T-helper 17 cell (primary cell): ENCODE results near the gene FZR1. TPM values are rescaled to one million over a fixed set of nuclear protein-coding genes. Genes with fewer than 3 reads are reported as not detected.
A peak's percentile ranks its signal among the peaks of the same experiment; 100 is the strongest.

Experiments
- ATAC-seq: fragments of 150-1000 bp; cut with Tn5 transposase; 2 replicates; pipeline ENCODE4 v1.10.0; 2021; ENCODE audit warnings: mild to moderate bottlenecking, moderate library complexity
- DNase-seq, 3 donors: peaks; one replicate each; pipeline versions ENCODE4 v3.0.0 to v3.0.0-alpha.2; 2020 to 2021
- H3K9me3 ChIP-seq: one replicate; pipeline ENCODE4 v1.7.0; 2013; ENCODE audit warnings: low read length, mild to moderate bottlenecking; ENCODE audit not compliant: control insufficient read depth, poor library complexity, severe bottlenecking
- H3K27ac Mint-ChIP-seq: one replicate; pipeline ENCODE4 v1.8.0; 2022; ENCODE audit warnings: mild to moderate bottlenecking, moderate library complexity, mixed read lengths
- H3K27me3 Mint-ChIP-seq: one replicate; pipeline ENCODE4 v1.8.0; 2022; ENCODE audit warnings: mixed read lengths
- H3K36me3 Mint-ChIP-seq: one replicate; pipeline ENCODE4 v1.8.0; 2022; ENCODE audit warnings: low read depth, mixed read lengths
- H3K4me1 Mint-ChIP-seq: one replicate; pipeline ENCODE4 v1.8.0; 2022; ENCODE audit warnings: mild to moderate bottlenecking, mixed read lengths
- H3K4me3 Mint-ChIP-seq: one replicate; pipeline ENCODE4 v1.8.0; 2022; ENCODE audit warnings: mild to moderate bottlenecking, moderate library complexity, mixed read lengths
- total RNA-seq, 4 donors: library from RNA in 2 of 4; stranded (reverse) in 2 of 4; gene quantifications; one replicate each; pipeline ENCODE4 v1.2.3 and lab custom pipeline; 2022 to 2026

Gene FZR1
- total RNA-seq, 2 donors from 2014 or later, result 95.0 to 96.6 TPM

DNA sequence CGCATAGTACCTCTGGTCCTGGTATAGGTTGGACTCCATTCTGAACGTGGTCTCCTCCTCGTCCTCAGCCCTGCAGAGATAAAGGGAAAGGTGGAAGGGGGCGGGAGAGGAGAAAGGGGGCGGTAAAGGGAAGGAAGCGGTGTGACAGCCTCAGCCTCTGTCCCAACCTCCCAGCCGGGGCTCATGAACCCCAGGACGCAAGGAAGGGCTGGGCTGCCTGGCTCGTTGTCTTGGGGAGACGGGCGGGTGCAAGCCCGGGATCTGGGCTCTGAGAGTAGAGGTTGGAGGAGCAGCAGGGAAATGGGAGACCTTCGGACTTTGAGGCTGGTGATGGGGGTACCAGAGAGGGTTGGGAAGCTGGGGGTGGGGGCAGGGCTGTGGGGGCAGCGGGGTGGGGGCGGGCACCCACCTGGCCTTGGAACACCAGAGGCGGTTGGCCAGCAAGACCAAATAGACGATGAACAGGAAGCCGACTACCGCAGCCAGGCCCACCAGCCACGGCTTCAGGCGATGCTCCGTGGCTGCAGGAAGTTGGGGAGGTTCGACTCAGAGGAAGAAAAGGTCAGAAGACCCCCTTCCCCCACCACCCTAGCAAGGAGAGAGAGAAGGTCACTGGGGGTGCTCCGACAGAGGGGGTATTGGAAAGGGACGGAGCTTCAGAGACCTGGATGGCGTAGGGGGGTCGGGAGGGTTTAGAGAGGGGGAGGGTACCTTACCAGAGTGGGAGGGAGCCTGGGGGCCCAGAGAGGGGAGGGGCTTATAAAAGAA is 27.5 kb upstream of the FZR1 start:
- H3K9me3 ChIP-seq, result no peaks in the 10 kb centered on the region
- H3K36me3 Mint-ChIP-seq, result no peaks in the 10 kb centered on the region
- ATAC-seq (peak; percentile 10), DNase-seq (no peak)
- H3K27me3 Mint-ChIP-seq, result no peaks in the 10 kb centered on the region
- H3K27ac Mint-ChIP-seq, result no peak overlapping the region
- peaks cover 7% of the 10 kb centered on the region for H3K4me1 Mint-ChIP-seq
- H3K4me3 Mint-ChIP-seq, result peak overlapping the region; percentile 77

DNA sequence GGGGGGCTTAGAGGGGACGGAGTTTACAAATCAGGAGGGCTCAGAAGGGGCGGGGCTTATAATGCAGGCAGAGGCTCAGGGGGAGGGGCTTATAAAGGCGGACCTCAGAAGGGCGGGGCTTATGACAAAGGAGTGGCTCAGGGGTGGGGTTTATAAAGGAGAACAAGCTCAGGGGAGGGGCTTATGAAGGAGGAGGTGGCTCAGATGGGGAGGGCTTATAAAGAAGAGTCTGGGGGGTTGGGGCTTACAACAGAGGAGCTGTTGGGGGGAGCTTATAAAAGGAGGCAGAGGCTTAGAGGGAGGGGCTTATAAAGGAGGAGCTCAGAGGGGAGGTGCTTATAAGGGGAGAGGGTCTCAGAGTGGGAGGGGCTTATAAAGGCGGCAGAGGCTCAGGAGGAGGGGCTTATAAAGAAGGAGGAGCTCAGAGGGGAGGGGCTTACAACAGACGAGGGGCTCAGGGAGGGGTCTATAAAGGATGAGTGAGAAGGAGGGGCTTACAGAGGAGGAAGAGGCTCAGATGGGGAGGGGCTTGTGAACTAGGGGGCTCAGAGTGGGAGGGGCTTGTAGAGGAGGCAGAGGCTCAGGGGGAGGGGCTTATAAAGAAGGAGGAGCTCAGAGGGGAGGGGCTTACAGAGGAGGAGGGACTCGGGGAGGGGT is 26.8 kb upstream of the FZR1 start:
- H3K27me3 Mint-ChIP-seq, result no peaks in the 10 kb centered on the region
- peaks cover 7% of the 10 kb centered on the region for H3K4me1 Mint-ChIP-seq
- ATAC-seq (peak; percentile 76), DNase-seq (peak in 1 of 3 donors; percentile 30)
- peak overlapping the region; percentile 77 for H3K4me3 Mint-ChIP-seq
- no peaks in the 10 kb centered on the region for H3K9me3 ChIP-seq
- H3K36me3 Mint-ChIP-seq, result no peaks in the 10 kb centered on the region
- H3K27ac Mint-ChIP-seq, result no peak overlapping the region

DNA sequence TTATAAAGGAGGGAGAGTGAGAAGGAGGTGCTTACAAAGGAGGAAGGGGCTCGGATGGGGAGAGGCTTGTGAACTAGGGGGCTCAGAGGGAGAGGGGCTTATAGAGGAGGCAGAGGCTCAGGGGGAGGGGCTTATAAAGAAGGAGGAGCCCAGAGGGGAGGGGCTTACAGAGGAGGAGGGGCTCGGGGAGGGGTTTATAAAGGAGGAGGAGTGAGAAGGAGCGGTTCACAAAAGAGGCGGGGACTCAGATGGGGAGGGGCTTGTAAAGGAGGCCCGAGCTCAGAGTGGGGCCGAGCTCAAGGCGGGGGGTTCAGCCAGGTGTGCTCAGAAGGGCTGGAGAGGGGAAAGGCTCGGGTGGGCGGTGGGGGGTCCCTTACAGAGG is 26.3 kb upstream of the FZR1 start:
- no peak overlapping the region for H3K4me3 Mint-ChIP-seq
- DNase-seq, result peak in 1 of 3 donors; percentile 27
- H3K27me3 Mint-ChIP-seq, result no peaks in the 10 kb centered on the region
- H3K4me1 Mint-ChIP-seq, result peaks cover 9% of the 10 kb centered on the region
- peak; percentile 59 for ATAC-seq
- H3K36me3 Mint-ChIP-seq, result no peaks in the 10 kb centered on the region
- H3K9me3 ChIP-seq, result no peaks in the 10 kb centered on the region
- no peak overlapping the region for H3K27ac Mint-ChIP-seq

DNA sequence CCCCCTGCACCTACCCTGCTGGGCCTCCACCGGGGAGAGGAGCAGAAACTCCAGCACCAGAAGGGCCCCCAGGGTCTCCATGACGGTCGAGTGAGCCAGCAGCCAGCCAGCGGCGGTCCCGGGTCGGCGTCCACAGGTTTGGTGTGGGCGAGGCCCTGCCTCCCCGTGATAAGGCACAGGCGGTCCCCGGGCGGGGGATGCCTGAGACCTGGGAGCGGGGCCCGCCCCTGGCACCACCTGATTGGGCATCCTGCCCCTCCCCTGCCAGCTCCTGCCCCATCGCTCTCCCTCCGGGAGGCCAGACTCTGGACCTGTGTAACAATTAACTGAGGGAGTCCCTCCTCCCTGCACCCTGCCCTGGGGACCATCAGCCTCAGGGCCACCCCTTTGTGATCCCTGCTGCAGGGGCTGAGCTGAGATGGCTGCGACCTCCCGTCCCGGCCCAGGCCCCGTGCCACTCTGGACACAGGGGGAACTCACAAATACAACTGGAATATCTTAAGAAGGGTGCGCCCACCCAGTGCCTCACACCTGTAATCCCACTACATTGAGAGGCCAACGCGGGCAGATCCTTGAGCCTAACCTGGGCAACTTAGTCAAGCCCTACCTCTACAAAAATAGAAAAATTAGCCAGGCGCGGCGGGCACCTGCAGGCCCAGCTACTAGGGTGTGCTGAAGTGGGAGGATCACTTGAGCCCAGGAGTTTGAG is 25.6 kb upstream of the FZR1 start, which contains the start of gene SMIM24:
SMIM24 (minus strand) TSS at position 143 of the 709 bp plus-strand sequence; CDS start at position 81, 62 bp downstream.
- ATAC-seq (no peak), DNase-seq (no peak)
- Mint-ChIP-seq H3K36me3 (no peaks in the 10 kb centered on the region), H3K27ac (peak within 1 kb of the TSS; percentile 8), H3K4me3 (no peak within 1 kb of the TSS), H3K4me1 (peaks cover 12% of the 10 kb centered on the region), H3K27me3 (no peaks in the 10 kb centered on the region)
- H3K9me3 ChIP-seq, result no peaks in the 10 kb centered on the region

DNA sequence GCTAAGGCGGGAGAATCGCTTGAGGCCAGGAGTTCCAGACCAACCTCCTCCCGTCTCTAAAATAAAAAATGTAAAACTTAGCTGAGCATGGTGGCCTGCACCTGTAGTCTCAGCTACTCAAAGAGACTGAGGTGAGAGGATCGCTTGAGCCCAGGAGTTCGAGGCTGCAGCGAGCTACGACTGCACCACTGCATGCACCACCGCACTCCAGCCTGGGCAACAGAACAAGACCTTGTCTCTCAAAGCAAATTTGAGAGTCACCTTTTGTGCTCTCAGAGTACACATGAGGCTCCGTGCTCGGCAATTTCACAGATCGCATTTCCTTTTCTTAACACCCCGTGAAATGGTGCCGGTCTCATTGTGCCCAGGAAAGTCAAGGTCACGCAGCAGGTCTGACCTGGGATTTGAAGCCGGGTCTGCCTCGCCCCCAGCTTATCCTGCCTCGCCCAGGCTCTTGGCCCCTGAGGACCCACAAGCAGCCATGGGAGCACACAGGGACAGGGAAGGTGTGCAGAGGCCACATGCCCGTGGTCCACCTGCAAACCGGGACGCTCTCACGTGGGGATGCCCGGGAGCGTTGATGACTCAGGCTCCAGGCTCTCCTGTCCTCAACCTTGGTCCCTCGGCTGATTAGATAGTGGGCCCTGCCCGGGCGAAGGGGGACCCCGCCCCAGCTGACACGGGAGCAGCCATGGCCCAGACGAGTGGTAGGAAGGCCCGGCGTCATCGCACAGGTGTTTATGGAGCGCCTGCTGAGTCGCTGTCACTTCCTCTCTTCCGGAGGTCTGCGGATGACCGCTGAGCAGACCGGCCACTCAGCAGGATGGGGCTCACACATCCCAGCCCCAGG is 24.6 kb upstream of the FZR1 start:
- no peak for DNase-seq
- Mint-ChIP-seq H3K36me3 (no peaks in the 10 kb centered on the region), H3K27me3 (no peaks in the 10 kb centered on the region)

DNA sequence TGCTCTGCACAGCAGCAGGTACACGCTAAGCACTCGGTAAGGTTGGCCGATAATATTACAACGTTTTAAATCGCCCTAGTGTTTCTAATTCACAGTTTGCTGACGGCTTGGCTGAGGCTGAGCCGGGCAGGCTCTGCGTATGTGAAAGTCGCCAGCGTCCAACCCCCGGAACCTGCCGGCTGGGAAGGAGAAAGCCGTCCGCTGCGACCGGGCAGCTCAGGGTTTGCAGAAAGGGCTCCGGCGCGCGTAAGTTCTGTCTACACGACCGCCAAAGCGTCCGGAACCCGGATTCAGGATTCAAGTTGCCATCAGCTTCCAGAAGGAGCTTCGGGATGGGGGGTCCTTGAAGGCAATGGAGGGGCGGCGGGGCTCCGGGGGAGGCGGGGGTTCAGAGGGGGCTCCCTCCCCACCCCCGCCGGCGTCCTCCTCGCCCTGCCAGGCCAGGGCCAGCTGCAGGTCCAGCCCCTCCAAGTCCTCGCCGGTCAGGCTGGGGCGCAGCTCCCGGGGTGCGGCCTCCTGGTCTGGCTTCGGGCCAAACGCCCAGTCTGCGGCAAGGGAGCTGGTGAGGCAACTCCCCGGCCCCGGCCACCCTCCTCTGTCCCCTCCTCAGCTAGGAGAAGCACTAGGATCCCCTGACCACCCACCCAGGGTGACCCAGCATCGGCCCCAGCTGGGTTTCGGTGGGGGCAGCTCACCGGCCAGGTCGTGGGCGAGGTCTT is 23.4 kb upstream of the FZR1 start:
- no peaks in the 10 kb centered on the region for H3K9me3 ChIP-seq
- peaks cover 12% of the 10 kb centered on the region for H3K4me1 Mint-ChIP-seq
- ATAC-seq, result no peak
- no peaks in the 10 kb centered on the region for H3K27me3 Mint-ChIP-seq
- no peak for DNase-seq
- no peak overlapping the region for H3K27ac Mint-ChIP-seq
- H3K36me3 Mint-ChIP-seq, result no peaks in the 10 kb centered on the region
- no peak overlapping the region for H3K4me3 Mint-ChIP-seq

More for the DNA sequence above, 24.6 kb upstream of the FZR1 start:
- no peak for ATAC-seq
- H3K4me1 Mint-ChIP-seq, result peaks cover 12% of the 10 kb centered on the region
- H3K27ac Mint-ChIP-seq, result peak overlapping the region; percentile 8
- no peak overlapping the region for H3K4me3 Mint-ChIP-seq
- H3K9me3 ChIP-seq, result no peaks in the 10 kb centered on the region

DNA sequence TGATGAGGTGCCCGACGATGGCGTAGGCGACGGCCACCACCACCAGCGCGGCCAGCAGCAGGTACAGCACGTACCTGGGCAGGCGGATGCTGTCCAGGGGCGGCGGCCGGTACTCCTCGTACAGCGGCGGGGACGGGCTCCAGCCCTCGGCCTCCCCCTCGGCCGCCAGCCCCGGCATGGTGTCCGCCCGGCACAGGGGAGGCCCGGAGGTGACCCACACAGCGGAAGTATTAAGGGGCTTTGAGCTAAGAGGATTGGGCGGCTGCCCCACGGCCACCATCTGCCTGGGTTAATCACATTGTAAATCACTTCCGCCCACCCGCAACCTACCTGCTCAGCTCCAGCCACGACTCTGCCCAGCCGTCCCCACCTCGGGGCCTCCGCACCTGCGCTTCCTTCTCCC is 22.9 kb upstream of the FZR1 start, which contains the start of gene SMIM44:
SMIM44 (minus strand) TSS at position 216 of the 403 bp plus-strand sequence; CDS start at position 178, 38 bp downstream.
- H3K9me3 ChIP-seq, result no peaks in the 10 kb centered on the region
- Mint-ChIP-seq H3K27ac (no peak within 1 kb of the TSS), H3K36me3 (no peaks in the 10 kb centered on the region), H3K4me1 (peaks cover 12% of the 10 kb centered on the region), H3K4me3 (no peak within 1 kb of the TSS), H3K27me3 (no peaks in the 10 kb centered on the region)
- DNase-seq, result no peak
- no peak for ATAC-seq

DNA sequence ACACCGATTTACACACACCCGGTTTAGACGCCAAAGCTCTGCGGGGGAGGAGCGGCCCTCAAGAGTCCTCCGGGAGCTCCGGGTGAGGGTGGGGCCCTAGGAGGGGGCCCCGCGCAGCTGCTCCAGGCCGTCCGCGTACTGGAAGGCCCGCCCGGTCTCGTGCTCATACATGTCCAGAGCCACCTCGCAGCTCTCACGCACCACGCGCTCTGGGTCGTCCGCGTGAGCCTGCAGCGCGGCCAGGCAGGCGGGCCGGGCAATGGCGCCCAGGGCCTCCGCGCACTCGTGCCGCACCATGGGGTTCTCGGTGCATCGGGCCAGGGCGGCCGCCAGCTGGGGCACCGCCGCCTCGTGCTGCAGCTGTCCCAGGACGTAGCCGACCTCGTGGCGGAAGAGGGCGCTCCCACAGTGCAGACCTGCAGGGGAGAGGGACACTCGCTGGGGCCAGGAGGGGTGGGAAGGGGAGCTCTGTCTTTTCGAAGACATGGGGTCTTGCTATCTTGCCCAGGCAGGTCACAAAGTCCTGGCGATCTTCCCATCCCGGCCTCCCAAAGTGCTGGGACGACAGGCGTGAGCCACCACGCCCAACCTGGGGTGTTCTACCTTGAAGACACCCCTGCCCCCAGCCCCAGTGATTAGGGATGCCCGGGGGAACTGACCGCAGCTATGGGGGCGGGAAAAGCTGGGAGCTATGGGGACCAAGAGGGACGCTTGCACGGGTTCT is 14.6 kb upstream of the FZR1 start:
- H3K36me3 Mint-ChIP-seq, result no peaks in the 10 kb centered on the region
- no peak overlapping the region for H3K4me3 Mint-ChIP-seq
- no peak for ATAC-seq
- H3K27ac Mint-ChIP-seq, result no peak overlapping the region
- no peaks in the 10 kb centered on the region for H3K9me3 ChIP-seq
- no peaks in the 10 kb centered on the region for H3K27me3 Mint-ChIP-seq
- peaks cover 6% of the 10 kb centered on the region for H3K4me1 Mint-ChIP-seq
- no peak for DNase-seq

DNA sequence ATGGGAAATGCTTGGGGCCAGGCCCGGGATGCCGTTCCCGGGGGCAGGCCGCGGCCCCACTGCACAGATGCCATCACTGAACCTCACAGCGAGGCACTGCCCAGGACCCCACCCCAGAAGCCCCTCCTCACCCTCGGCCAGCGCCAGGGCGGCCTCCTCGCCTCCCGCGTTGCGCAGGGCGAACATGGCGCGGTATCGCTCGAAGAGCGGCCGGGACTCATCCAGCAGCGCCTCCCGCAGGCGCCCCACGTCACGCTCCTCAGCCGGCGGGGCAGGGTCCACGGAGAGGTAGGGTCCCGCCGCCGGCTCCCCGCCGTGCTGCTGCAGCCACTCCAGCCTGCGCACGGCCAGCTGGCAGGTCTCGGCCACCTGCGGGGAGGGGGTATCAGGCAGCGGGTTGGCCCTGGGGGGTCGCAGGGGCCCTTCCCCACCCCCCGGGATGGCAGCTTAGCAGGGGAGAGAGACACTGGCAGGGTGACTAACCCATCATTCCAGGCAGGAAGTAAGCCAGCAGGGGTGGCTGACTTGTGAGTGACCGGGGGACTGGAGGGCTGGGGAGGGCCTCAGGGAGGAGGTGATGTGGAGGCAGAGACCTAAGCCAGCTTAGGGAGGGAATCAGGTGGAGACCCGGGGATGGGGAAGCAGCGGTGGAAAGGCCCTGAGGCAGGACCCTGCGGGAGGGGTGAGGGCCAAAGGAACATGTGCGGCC is 13.8 kb upstream of the FZR1 start:
- DNase-seq, result no peak
- peaks cover 11% of the 10 kb centered on the region for H3K4me1 Mint-ChIP-seq
- no peaks in the 10 kb centered on the region for H3K36me3 Mint-ChIP-seq
- no peaks in the 10 kb centered on the region for H3K9me3 ChIP-seq
- no peak overlapping the region for H3K4me3 Mint-ChIP-seq
- no peaks in the 10 kb centered on the region for H3K27me3 Mint-ChIP-seq
- H3K27ac Mint-ChIP-seq, result no peak overlapping the region
- ATAC-seq, result no peak

DNA sequence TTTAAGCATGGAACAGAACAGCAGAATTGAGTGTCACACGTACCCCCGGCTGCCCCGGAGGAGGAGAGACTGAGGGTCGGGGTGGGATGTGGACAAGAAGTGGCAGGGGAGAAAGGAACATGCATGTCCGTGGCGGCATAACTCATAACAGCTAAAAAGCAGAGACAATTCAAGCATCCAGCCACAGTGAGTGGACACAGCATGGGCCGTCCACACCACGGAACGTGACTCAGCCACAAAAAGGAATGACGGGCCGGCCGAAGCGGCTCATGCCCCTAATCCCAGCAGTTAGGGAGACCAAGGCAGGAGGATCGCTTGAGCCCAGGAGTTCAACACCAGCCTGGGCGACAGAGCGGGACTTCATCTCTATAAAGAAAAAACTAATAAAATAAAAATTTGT is 13.2 kb upstream of the FZR1 start:
- no peak for DNase-seq
- no peaks in the 10 kb centered on the region for H3K27me3 Mint-ChIP-seq
- H3K9me3 ChIP-seq, result no peaks in the 10 kb centered on the region
- ATAC-seq, result no peak
- H3K27ac Mint-ChIP-seq, result no peak overlapping the region
- H3K4me1 Mint-ChIP-seq, result peaks cover 12% of the 10 kb centered on the region
- peak overlapping the region; percentile 33 for H3K4me3 Mint-ChIP-seq
- H3K36me3 Mint-ChIP-seq, result no peaks in the 10 kb centered on the region

DNA sequence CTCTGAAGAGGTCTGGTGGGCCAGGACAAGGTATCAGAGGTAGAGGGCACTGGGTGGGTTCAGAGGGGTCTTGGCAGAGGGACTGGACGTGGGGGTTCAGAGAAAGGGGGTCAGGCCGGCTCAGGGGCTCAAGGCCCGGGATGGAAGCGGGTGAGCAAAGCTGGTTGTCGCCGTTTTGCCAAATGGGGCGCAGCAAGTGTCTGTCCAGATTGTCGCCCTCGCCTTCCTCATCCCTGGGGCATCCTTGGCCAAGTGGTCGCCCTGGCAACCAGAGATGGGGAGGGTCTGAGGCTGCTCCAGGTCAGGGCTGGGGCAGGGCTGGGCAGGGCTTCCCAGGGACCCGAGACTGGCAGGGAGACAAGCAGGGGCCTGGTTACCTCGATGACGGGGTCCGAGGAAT is 12.5 kb upstream of the FZR1 start:
- Mint-ChIP-seq H3K36me3 (no peaks in the 10 kb centered on the region), H3K4me3 (no peak overlapping the region), H3K27me3 (no peaks in the 10 kb centered on the region), H3K27ac (no peak overlapping the region), H3K4me1 (peaks cover 11% of the 10 kb centered on the region)
- ATAC-seq, result no peak
- no peak for DNase-seq
- no peaks in the 10 kb centered on the region for H3K9me3 ChIP-seq
